Trophoblast cell (in vitro differentiated cells and primary cell): ENCODE results near the gene TNKS1BP1.
A peak's percentile ranks its signal among the peaks of the same experiment; 100 is the strongest.

Experiments
- DNase-seq, 2 donors: peaks; one replicate each; pipeline ENCODE4 v3.0.0-alpha.2; 2016
- H2AFZ ChIP-seq: 2 replicates; pipeline ENCODE4 v1.6.1; 2013; ENCODE audit warnings: low read length, moderate library complexity, mild to moderate bottlenecking; ENCODE audit not compliant: insufficient read depth, poor library complexity
- H2AK5ac ChIP-seq: 2 replicates; pipeline ENCODE4 v1.6.1; 2013; ENCODE audit warnings: mild to moderate bottlenecking, low read length
- H2BK120ac ChIP-seq: 2 replicates; pipeline ENCODE4 v1.6.1; 2013; ENCODE audit warnings: low read length, mild to moderate bottlenecking, moderate library complexity; ENCODE audit not compliant: insufficient read depth, poor library complexity
- H2BK12ac ChIP-seq: 2 replicates; pipeline ENCODE4 v1.6.1; 2013; ENCODE audit warnings: mild to moderate bottlenecking, low read length, moderate library complexity
- H2BK5ac ChIP-seq: 2 replicates; pipeline ENCODE4 v1.6.1; 2013; ENCODE audit warnings: low read length, low read depth, moderate library complexity, mild to moderate bottlenecking; ENCODE audit not compliant: poor library complexity
- H3K14ac ChIP-seq: 2 replicates; pipeline ENCODE4 v1.6.1; 2013; ENCODE audit warnings: mild to moderate bottlenecking, low read length
- H3K18ac ChIP-seq: 2 replicates; pipeline ENCODE4 v1.6.1; 2013; ENCODE audit warnings: mild to moderate bottlenecking, low read length
- H3K23ac ChIP-seq: 2 replicates; pipeline ENCODE4 v1.6.1; 2013; ENCODE audit warnings: low read length
- H3K27ac ChIP-seq: 2 replicates; pipeline ENCODE4 v1.5.1; 2013; ENCODE audit warnings: low read depth, mild to moderate bottlenecking, inconsistent platforms, low read length, moderate library complexity
- H3K27me3 ChIP-seq: 2 replicates; pipeline ENCODE4 v1.6.1; 2013; ENCODE audit warnings: inconsistent platforms, mild to moderate bottlenecking, low read length, moderate library complexity; ENCODE audit not compliant: insufficient read depth
- H3K36me3 ChIP-seq, 2 experiments: 1 replicate in 1 of 2; 2 replicates in 1 of 2; pipeline ENCODE4 v1.6.1; 2013; ENCODE audit warnings: low read length in 2 of 2, mild to moderate bottlenecking in 2 of 2, moderate library complexity in 1 of 2; ENCODE audit not compliant: insufficient read depth in 2 of 2, control insufficient read depth in 1 of 2
- H3K4ac ChIP-seq: 2 replicates; pipeline ENCODE4 v1.6.1; 2013; ENCODE audit warnings: low read depth, mild to moderate bottlenecking, low read length, moderate library complexity
- H3K4me1 ChIP-seq, 2 experiments: 1 replicate in 1 of 2; 2 replicates in 1 of 2; pipeline ENCODE4 v1.6.1; 2013; ENCODE audit warnings: low read length in 2 of 2, mild to moderate bottlenecking in 2 of 2, moderate library complexity in 1 of 2; ENCODE audit not compliant: insufficient read depth in 2 of 2, control insufficient read depth in 1 of 2
- H3K4me2 ChIP-seq: 2 replicates; pipeline ENCODE4 v1.6.1; 2013; ENCODE audit warnings: inconsistent platforms, mild to moderate bottlenecking, low read length, moderate library complexity
- H3K4me3 ChIP-seq: 2 replicates; pipeline ENCODE4 v1.5.1; 2013; ENCODE audit warnings: mild to moderate bottlenecking, low read depth, low read length, inconsistent platforms
- H3K79me1 ChIP-seq: one replicate; pipeline ENCODE4 v1.6.1; 2013; ENCODE audit warnings: low read length
- H3K79me2 ChIP-seq: 2 replicates; pipeline ENCODE4 v1.6.1; 2013; ENCODE audit warnings: low read length, mild to moderate bottlenecking; ENCODE audit not compliant: control insufficient read depth, insufficient read depth, poor library complexity
- H3K9ac ChIP-seq: 2 replicates; pipeline ENCODE4 v1.6.1; 2013; ENCODE audit warnings: mild to moderate bottlenecking, low read length
- H3K9me3 ChIP-seq: 2 replicates; pipeline ENCODE4 v1.6.1; 2013; ENCODE audit warnings: low read depth, mild to moderate bottlenecking, control low read depth, inconsistent platforms, low read length; ENCODE audit not compliant: insufficient read depth
- H4K12ac ChIP-seq: 2 replicates; pipeline ENCODE4 v1.6.1; 2013; ENCODE audit warnings: low read depth, mild to moderate bottlenecking, low read length, moderate library complexity
- H4K8ac ChIP-seq: 2 replicates; pipeline ENCODE4 v1.6.1; 2013; ENCODE audit warnings: low read depth, mild to moderate bottlenecking, low read length, moderate library complexity
- H4K91ac ChIP-seq: one replicate; pipeline ENCODE4 v1.6.1; 2013; ENCODE audit warnings: low read depth, mild to moderate bottlenecking, low read length, moderate library complexity
- WGBS: extraction: QIAGEN DNeasy Blood & Tissue Kit; methylation state at CpG from one replicate; pipeline ENCODE4 v1.1.7; 2013; ENCODE audit warnings: missing lambda C conversion rate; ENCODE audit not compliant: insufficient read length, insufficient coverage; ENCODE audit errors: extremely low coverage; 5-methylcytosine and 5-hydroxymethylcytosine counted together

Gene TNKS1BP1

DNA sequence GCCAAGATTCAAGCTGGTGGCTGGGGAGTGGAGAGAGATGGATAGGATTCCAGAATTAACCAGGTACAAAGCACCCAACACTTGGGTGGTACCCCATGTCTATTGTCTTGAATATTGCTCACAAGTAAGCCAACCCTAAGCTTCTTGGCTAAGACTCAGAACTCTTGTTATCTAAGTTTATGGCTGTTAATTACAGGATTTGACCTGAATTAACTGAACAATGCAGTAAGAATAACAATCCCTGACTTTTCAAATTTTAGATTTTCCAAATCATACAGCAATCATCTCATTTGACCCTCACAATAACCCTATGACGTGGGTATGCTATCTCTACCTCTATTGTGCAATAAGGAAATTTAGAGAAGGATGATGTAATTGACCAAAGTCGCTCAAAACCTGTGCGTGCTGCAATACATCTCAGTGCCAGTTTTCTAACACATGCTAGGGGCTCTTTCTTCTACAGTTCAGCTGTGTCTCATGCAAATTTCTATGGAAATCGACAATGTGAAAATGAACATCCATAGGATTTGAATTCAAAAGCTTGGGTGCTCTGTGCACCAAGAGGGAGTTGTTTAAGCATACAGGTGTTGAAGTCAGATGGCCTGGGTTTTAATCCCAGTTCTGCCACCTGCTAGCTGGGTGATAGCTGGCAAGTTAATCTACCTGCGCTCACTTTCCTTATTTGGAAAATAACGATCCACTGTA lies 47.6 kb downstream of the TNKS1BP1 start:
- DNase-seq, result peak in 1 of 2 donors; percentile 41
- Histone ChIP-seq H3K36me3 (peaks cover 0 to 2% of the 10 kb centered on the region in 2 experiments), H2AFZ (peak overlapping the region; percentile 66), H3K4ac (no peak overlapping the region), H4K12ac (no peak overlapping the region), H4K91ac (peak overlapping the region; percentile 73), H2BK120ac (peak overlapping the region; percentile 64), H3K79me2 (no peaks in the 10 kb centered on the region), H4K8ac (no peak overlapping the region), H3K4me2 (no peak overlapping the region), H3K9ac (no peak overlapping the region), H3K79me1 (peaks cover 13% of the 10 kb centered on the region), H2BK5ac (no peak overlapping the region), H3K14ac (peak overlapping the region; percentile 57), H3K4me3 (no peak overlapping the region), H3K9me3 (no peaks in the 10 kb centered on the region), H2BK12ac (peak overlapping the region; percentile 78), H3K23ac (no peak overlapping the region), H3K27ac (peak overlapping the region; percentile 92), H2AK5ac (peak overlapping the region; percentile 76), H3K4me1 (peaks cover 11 to 18% of the 10 kb centered on the region in 2 experiments), H3K27me3 (no peaks in the 10 kb centered on the region), H3K18ac (no peak overlapping the region)
- WGBS, result no CpG with 5 or more reads among the region's 6 CpGs

DNA sequence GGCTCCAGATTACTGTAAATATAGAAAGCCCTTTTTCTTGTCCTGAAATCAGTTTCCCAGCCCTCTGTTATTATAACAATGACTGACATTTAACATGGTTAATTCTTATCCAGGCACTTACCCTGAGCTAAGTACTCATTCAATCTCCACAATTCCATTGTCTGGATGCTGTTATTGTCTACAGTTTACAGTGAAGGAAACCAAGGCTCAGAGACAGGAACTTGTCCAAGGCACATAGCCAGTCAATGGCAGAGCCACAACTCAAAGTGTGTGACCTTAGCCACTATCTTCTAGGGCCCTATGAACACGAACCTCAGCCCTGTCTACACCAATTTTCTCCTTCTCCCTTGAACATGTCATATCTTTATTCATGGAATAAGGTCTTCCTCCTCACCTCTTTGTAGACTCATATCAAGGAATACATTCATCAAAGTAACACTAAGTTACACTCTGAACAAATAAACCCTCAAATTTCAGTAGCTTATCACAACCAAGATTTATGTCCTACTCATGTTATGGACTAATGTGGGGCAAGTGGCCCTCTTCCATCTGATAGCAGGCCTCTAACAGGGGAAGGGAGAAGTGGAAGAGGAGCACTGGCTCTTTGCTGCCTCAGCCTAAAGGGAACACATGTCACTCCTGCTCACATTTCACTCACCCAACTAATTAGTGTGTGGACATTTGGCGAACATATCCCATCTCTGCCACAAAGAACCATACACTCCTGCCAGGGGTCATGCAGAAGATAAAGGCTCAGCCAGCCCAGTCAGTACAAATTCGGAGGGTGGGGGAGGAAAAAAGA lies 48.4 kb downstream of the TNKS1BP1 start:
- no peak overlapping the region for H3K4me3 ChIP-seq
- peak overlapping the region; percentile 76 for H2AK5ac ChIP-seq
- no peak overlapping the region for H3K18ac ChIP-seq
- WGBS, result no CpG with 5 or more reads among the region's 3 CpGs
- H3K79me2 ChIP-seq, result no peaks in the 10 kb centered on the region
- H3K4me2 ChIP-seq, result no peak overlapping the region
- no peak overlapping the region for H4K12ac ChIP-seq
- no peak overlapping the region for H3K4ac ChIP-seq
- H4K8ac ChIP-seq, result no peak overlapping the region
- H3K14ac ChIP-seq, result peak overlapping the region; percentile 57
- H3K23ac ChIP-seq, result no peak overlapping the region
- no peak for DNase-seq
- peaks cover 0 to 2% of the 10 kb centered on the region in 2 experiments for H3K36me3 ChIP-seq
- peaks cover 11 to 18% of the 10 kb centered on the region in 2 experiments for H3K4me1 ChIP-seq
- H2BK120ac ChIP-seq, result peak overlapping the region; percentile 64
- no peak overlapping the region for H3K9ac ChIP-seq
- H3K79me1 ChIP-seq, result peaks cover 13% of the 10 kb centered on the region
- H2BK5ac ChIP-seq, result peak overlapping the region; percentile 22
- H4K91ac ChIP-seq, result peak overlapping the region; percentile 73
- peak overlapping the region; percentile 66 for H2AFZ ChIP-seq
- H2BK12ac ChIP-seq, result peak overlapping the region; percentile 78
- H3K9me3 ChIP-seq, result no peaks in the 10 kb centered on the region
- H3K27me3 ChIP-seq, result no peaks in the 10 kb centered on the region
- no peak overlapping the region for H3K27ac ChIP-seq

DNA sequence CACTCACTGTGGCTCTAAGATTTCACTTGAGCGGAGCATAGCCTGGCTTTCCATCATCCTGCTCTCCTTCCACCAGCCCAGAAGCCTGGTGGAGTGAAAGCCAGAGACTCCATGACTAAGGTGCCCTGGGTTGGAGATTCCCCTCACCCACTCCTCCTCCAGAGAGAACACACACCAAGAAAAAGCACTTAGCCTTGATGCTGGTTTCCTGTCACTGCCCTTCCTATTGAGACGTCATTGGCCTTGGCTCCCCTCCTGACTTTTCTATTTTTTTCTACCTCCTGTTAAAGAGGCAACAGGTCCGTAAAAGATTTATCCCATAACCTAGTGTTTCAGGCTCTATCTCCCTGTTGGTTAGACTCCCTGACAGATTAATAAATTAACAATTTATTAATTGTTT lies 49.2 kb downstream of the TNKS1BP1 start:
- Histone ChIP-seq H3K9ac (no peak overlapping the region), H3K36me3 (peaks cover 0 to 2% of the 10 kb centered on the region in 2 experiments), H3K27ac (no peak overlapping the region), H4K12ac (no peak overlapping the region), H4K8ac (no peak overlapping the region), H2BK5ac (no peak overlapping the region), H3K27me3 (no peaks in the 10 kb centered on the region), H3K23ac (no peak overlapping the region), H2BK120ac (no peak overlapping the region), H3K14ac (no peak overlapping the region), H3K4me1 (peaks cover 11 to 18% of the 10 kb centered on the region in 2 experiments), H3K4me3 (no peak overlapping the region), H3K18ac (no peak overlapping the region), H2AFZ (no peak overlapping the region), H2BK12ac (peak overlapping the region; percentile 6), H4K91ac (no peak overlapping the region), H3K79me1 (peaks cover 13% of the 10 kb centered on the region), H3K79me2 (no peaks in the 10 kb centered on the region), H3K4me2 (no peak overlapping the region), H3K9me3 (no peaks in the 10 kb centered on the region), H3K4ac (no peak overlapping the region), H2AK5ac (no peak overlapping the region)
- no peak for DNase-seq
- no CpG with 5 or more reads among the region's 3 CpGs for WGBS

DNA sequence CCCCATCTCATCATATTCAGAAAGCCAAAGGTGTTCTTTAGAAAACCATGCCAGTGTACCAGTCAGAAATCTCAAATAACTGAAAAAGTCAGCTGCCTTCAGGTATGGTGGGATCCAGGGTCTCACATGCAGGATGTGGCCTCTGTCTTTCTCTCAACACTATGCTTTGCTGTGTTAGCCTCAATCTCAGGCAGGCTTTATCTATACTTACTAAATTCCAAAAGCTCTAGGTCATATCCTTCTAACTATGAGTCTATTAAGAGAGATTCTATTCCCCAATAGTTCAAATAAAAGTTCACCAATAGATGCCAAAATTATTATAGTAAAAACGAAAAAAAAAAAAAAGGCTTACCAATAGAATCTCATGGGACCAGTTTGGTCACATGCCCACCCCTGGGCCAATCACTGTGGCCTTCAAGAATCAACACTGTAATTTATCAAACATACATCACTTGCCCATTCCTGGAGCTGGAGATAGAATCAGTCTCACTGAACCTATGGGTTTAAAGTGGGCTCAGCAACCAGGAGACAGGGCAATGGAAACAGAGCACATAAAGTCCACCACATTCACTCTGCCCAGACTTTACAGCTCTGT lies 49.8 kb downstream of the TNKS1BP1 start:
- H4K12ac ChIP-seq, result no peak overlapping the region

More for the DNA sequence above, 49.8 kb downstream of the TNKS1BP1 start:
- no peaks in the 10 kb centered on the region for H3K79me2 ChIP-seq
- WGBS, result no CpG with 5 or more reads among the region's 1 CpG
- H2AK5ac ChIP-seq, result no peak overlapping the region
- H3K9me3 ChIP-seq, result no peaks in the 10 kb centered on the region
- peaks cover 13% of the 10 kb centered on the region for H3K79me1 ChIP-seq
- H2AFZ ChIP-seq, result no peak overlapping the region
- no peaks in the 10 kb centered on the region for H3K27me3 ChIP-seq
- no peak overlapping the region for H3K18ac ChIP-seq
- no peak overlapping the region for H3K4me3 ChIP-seq
- peak overlapping the region; percentile 6 for H2BK12ac ChIP-seq
- H4K8ac ChIP-seq, result no peak overlapping the region
- H3K14ac ChIP-seq, result no peak overlapping the region
- no peak overlapping the region for H3K4me2 ChIP-seq
- H2BK120ac ChIP-seq, result no peak overlapping the region
- H4K91ac ChIP-seq, result no peak overlapping the region
- H3K4ac ChIP-seq, result no peak overlapping the region
- peaks cover 11 to 15% of the 10 kb centered on the region in 2 experiments for H3K4me1 ChIP-seq
- H3K36me3 ChIP-seq, result peaks cover 0 to 2% of the 10 kb centered on the region in 2 experiments
- no peak overlapping the region for H3K9ac ChIP-seq
- DNase-seq, result no peak
- H2BK5ac ChIP-seq, result no peak overlapping the region
- no peak overlapping the region for H3K27ac ChIP-seq
- no peak overlapping the region for H3K23ac ChIP-seq
